ENCODE results near the gene CNNM2.
"Not testable (repeated sequence)": the region's sequence is repeated elsewhere in the genome, so short reads cannot be mapped to it uniquely, and the experiment has no call there.

The CNNM2 gene

GRCh38 chr10:102923601-102924000, 5.5 kb downstream of the CNNM2 start:
- TF ChIP-seq CTCF (IDR thresholded peaks at IDR 0.05; ENCODE audit: insufficient read depth, low read depth, low read length, missing control alignments) = no peak

GRCh38 chr10:102926842-102927241, 8.7 kb downstream of the CNNM2 start:
- DNase-seq (ENCODE audit: low read depth) = no peak
- no peak for TF ChIP-seq CTCF (IDR thresholded peaks at IDR 0.05; ENCODE audit: insufficient read depth, low read depth, low read length, missing control alignments)
- no peak overlapping the region for H3K4me3 ChIP-seq (ENCODE audit: low read length)

More at GRCh38 chr10:102923601-102924000, 5.5 kb downstream of the CNNM2 start:
- H3K4me3 ChIP-seq (ENCODE audit: low read length) = no peak overlapping the region
- no peak for DNase-seq (ENCODE audit: low read depth)

GRCh38 chr10:102927311-102928010, 9.4 kb downstream of the CNNM2 start:
- TF ChIP-seq CTCF (IDR thresholded peaks at IDR 0.05; ENCODE audit: insufficient read depth, low read depth, low read length, missing control alignments) = no peak
- no peak for DNase-seq (ENCODE audit: low read depth)
- H3K4me3 ChIP-seq (ENCODE audit: low read length) = no peak overlapping the region

GRCh38 chr10:102928442-102928841, 10.3 kb downstream of the CNNM2 start:
- not testable (repeated sequence) for H3K4me3 ChIP-seq (ENCODE audit: low read length); DNase-seq (ENCODE audit: low read depth)

- H3K4me3 ChIP-seq (ENCODE audit: low read length) = no peak overlapping the region
- TF ChIP-seq CTCF (IDR thresholded peaks at IDR 0.05; ENCODE audit: insufficient read depth, low read depth, low read length, missing control alignments) = no peak
- no peak for DNase-seq (ENCODE audit: low read depth)
These were observed 12.6 kb downstream of the CNNM2 start for GRCh38 chr10:102930720-102931119.

- TF ChIP-seq CTCF (IDR thresholded peaks at IDR 0.05; ENCODE audit: insufficient read depth, low read depth, low read length, missing control alignments) = no peak
These were observed 13.5 kb downstream of the CNNM2 start for GRCh38 chr10:102931643-102932042.

GRCh38 chr10:102935505-102935904, 17.4 kb downstream of the CNNM2 start:
- TF ChIP-seq CTCF (IDR thresholded peaks at IDR 0.05; ENCODE audit: insufficient read depth, low read depth, low read length, missing control alignments) = no peak
- no peak for DNase-seq (ENCODE audit: low read depth)
- no peak overlapping the region for H3K4me3 ChIP-seq (ENCODE audit: low read length)

More at GRCh38 chr10:102931643-102932042, 13.5 kb downstream of the CNNM2 start:
- H3K4me3 ChIP-seq (ENCODE audit: low read length) = no peak overlapping the region
- no peak for DNase-seq (ENCODE audit: low read depth)

All from epithelial cell of esophagus (primary cell).